ENCODE measurements around the gene ZW10.

ZW10 gene

GRCh38 chr11:113697756-113698407, 75.6 kb downstream of the ZW10 start:
- DNase-seq = no peak

- DNase-seq = no peak
Observed at GRCh38 chr11:113697111-113697510, 76.4 kb downstream of the ZW10 start.

- DNase-seq = no peak
Observed at GRCh38 chr11:113695207-113695606, 78.3 kb downstream of the ZW10 start.

- no peak for DNase-seq
Observed at GRCh38 chr11:113694390-113694789, 79.1 kb downstream of the ZW10 start.

- no peak for DNase-seq
Observed at GRCh38 chr11:113693030-113693429, 80.5 kb downstream of the ZW10 start.

- peak; percentile 65 for DNase-seq
Observed at GRCh38 chr11:113690619-113691569, 82.6 kb downstream of the ZW10 start.

GRCh38 chr11:113689768-113690618, 83.5 kb downstream of the ZW10 start:
- DNase-seq = no peak

GRCh38 chr11:113685654-113686359, 87.7 kb downstream of the ZW10 start:
- DNase-seq = no peak

GRCh38 chr11:113684496-113684895, 89.0 kb downstream of the ZW10 start:
- no peak for DNase-seq

- no peak for DNase-seq
Observed at GRCh38 chr11:113683481-113684046, 89.9 kb downstream of the ZW10 start.

All from activated CD8-positive, alpha-beta memory T cell treated with anti-CD3 and anti-CD28 coated beads, Interleukin-2, amount 50 U/mL, for 48 hours (primary cell).